Hippocampal formation (tissue), 2 donors: ENCODE measurements around the gene TOX2.

Experiments
- DNase-seq, 2 donors: peaks; one replicate each; lab custom pipeline; 2025; lab: John Stamatoyannopoulos, UW

Gene TOX2

GRCh38 chr20:43914311-43915210 lies at the start of gene TOX2:
TSS of gene TOX2 (plus strand) at chr20:43914852. CDS start at chr20:43914892, 40 bp downstream.
- no peak for DNase-seq

GRCh38 chr20:43868091-43868490 lies 46.6 kb upstream of the TOX2 start:
- DNase-seq = no peak

- DNase-seq = no peak
These were observed 44.2 kb upstream of the TOX2 start for GRCh38 chr20:43870484-43870883.

GRCh38 chr20:43878776-43879175 lies 35.9 kb upstream of the TOX2 start:
- no peak for DNase-seq

- no peak for DNase-seq
These were observed 20.7 kb upstream of the TOX2 start for GRCh38 chr20:43893930-43894329.

- no peak for DNase-seq
These were observed 20.2 kb upstream of the TOX2 start for GRCh38 chr20:43894491-43894890.

- DNase-seq = no peak
These were observed 19.4 kb upstream of the TOX2 start for GRCh38 chr20:43895235-43895634.

- no peak for DNase-seq
These were observed 15.2 kb upstream of the TOX2 start for GRCh38 chr20:43899274-43900120.

GRCh38 chr20:43900121-43900466 lies 14.6 kb upstream of the TOX2 start:
- no peak for DNase-seq

GRCh38 chr20:43900496-43900895 lies 14.2 kb upstream of the TOX2 start:
- no peak for DNase-seq

GRCh38 chr20:43901296-43901695 lies 13.4 kb upstream of the TOX2 start:
- no peak for DNase-seq

- peak in 1 of 2 donors; percentile 22 for DNase-seq
These were observed 10.5 kb upstream of the TOX2 start for GRCh38 chr20:43903953-43904826.

GRCh38 chr20:43904827-43905177 lies 9.8 kb upstream of the TOX2 start:
- DNase-seq = no peak

- DNase-seq = no peak
These were observed 8.1 kb upstream of the TOX2 start for GRCh38 chr20:43906505-43907034.

GRCh38 chr20:43909211-43909610 lies 5.4 kb upstream of the TOX2 start:
- DNase-seq = no peak

GRCh38 chr20:43909720-43910119 lies 4.9 kb upstream of the TOX2 start:
- DNase-seq = no peak

GRCh38 chr20:43910564-43910963 lies 4.1 kb upstream of the TOX2 start:
- DNase-seq = no peak

- DNase-seq = no peak
These were observed 3.6 kb upstream of the TOX2 start for GRCh38 chr20:43911066-43911465.

- DNase-seq = no peak
These were observed 1.2 kb upstream of the TOX2 start for GRCh38 chr20:43913291-43914025.

- no peak for DNase-seq
These were observed 790 bp downstream of the TOX2 start for GRCh38 chr20:43915211-43916072.
